Measurements from ENCODE around the gene ADGRL1. TPM values are rescaled to one million over a fixed set of nuclear protein-coding genes. Genes with fewer than 3 reads are reported as not detected.
"Not testable (repeated sequence)": the region's sequence is repeated elsewhere in the genome, so short reads cannot be mapped to it uniquely, and the experiment has no call there.

The ADGRL1 gene
- total RNA-seq, 4 donors from 2014 or later: 18.5 to 56.3 (median 46.2) TPM

DNA sequence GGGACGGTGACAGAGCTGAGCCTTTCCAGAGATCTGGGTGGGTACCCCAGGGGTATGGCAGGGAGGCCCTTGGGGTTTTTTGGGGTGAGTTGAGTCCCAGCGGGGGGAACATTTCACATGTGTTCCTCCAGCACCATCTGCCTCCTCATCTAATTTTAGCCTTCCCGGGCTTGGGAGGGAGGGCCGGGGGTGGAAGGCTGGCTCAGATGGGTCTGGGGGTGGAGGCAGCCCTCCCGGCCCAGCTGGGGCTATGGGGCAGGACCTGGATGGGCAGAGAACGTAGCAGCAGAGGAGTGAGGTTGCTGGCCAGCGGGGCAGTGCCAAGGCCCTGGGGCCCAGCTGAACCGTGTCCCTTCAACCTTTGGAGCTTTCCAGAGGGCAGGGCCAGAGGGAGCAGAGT lies 23.5 kb downstream of the ADGRL1 start:
- Histone ChIP-seq H3K9me3 (no peaks in the 10 kb centered on the region), H3K27ac (no peak overlapping the region), H3K4me3 (replicated peaks in 1 of 3) (no peak overlapping the region), H3K36me3 (no peaks in the 10 kb centered on the region), H3K27me3 (no peaks in the 10 kb centered on the region), H3K4me1 (no peaks in the 10 kb centered on the region)
- intact Hi-C loops (cut with DNase I): no loop called here
- 71 to 90% methylated on average over 3 to 6 of the region's 8 CpGs for WGBS, 2 donors
- TF ChIP-seq POLR2A (IDR thresholded peaks at IDR 0.05): no peak
- TF ChIP-seq, protein P1, sequence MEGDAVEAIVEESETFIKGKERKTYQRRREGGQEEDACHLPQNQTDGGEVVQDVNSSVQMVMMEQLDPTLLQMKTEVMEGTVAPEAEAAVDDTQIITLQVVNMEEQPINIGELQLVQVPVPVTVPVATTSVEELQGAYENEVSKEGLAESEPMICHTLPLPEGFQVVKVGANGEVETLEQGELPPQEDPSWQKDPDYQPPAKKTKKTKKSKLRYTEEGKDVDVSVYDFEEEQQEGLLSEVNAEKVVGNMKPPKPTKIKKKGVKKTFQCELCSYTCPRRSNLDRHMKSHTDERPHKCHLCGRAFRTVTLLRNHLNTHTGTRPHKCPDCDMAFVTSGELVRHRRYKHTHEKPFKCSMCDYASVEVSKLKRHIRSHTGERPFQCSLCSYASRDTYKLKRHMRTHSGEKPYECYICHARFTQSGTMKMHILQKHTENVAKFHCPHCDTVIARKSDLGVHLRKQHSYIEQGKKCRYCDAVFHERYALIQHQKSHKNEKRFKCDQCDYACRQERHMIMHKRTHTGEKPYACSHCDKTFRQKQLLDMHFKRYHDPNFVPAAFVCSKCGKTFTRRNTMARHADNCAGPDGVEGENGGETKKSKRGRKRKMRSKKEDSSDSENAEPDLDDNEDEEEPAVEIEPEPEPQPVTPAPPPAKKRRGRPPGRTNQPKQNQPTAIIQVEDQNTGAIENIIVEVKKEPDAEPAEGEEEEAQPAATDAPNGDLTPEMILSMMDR (IDR thresholded peaks at IDR 0.05): no peak
- DNase-seq: no peak

DNA sequence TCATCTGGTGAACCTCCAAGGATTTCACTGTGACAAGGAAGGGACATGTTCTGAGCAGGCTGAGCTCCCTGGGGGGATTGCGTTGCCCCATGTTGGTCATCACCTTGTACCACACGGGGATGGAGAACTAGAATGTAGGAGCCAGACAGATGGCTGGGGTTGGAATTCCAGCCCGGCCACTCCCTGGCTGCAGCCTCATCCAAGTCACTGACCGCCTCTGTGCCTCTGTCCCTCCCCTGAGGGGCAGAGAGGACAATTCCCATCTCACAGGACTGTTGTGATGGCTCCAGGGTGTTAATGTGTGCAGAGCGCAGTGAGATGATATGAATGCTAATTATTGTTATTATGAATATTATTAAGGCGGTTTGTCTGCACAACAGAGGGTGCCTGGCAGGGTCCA lies 24.1 kb downstream of the ADGRL1 start:
- WGBS, 2 donors: 86 to 92% methylated on average over 6 of the region's 6 CpGs
- Histone ChIP-seq H3K27ac (no peak overlapping the region), H3K36me3 (peaks cover 0 to 2% of the 10 kb centered on the region in 2 donors), H3K4me3 (replicated peaks in 1 of 3) (no peak overlapping the region), H3K27me3 (no peaks in the 10 kb centered on the region), H3K4me1 (no peaks in the 10 kb centered on the region), H3K9me3 (no peaks in the 10 kb centered on the region)
- intact Hi-C loops (cut with DNase I): no loop called here
- no peak for TF ChIP-seq POLR2A (IDR thresholded peaks at IDR 0.05)
- TF ChIP-seq, protein P1 (IDR thresholded peaks at IDR 0.05): no peak
- no peak for DNase-seq

DNA sequence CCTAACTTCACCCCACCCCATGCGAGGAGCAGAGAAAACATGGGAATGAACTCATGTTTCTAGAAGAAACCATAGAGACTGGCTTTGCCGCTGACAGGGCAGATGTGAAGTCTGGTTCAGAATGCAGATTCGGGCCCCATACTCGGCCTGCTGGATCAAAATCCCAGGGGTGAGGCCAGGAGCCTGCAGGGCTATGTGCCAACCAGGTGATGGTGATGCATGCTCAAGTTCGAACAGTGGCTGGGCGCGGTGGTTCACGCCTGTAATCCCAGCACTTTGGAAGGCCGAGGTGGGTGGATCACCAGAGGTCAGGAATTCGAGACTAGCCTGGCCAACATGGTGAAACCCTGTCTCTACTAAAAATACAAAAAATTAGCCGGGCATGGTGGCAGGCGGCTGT lies 24.8 kb downstream of the ADGRL1 start:
- intact Hi-C loops (cut with DNase I): not testable (repeated sequence)

DNA sequence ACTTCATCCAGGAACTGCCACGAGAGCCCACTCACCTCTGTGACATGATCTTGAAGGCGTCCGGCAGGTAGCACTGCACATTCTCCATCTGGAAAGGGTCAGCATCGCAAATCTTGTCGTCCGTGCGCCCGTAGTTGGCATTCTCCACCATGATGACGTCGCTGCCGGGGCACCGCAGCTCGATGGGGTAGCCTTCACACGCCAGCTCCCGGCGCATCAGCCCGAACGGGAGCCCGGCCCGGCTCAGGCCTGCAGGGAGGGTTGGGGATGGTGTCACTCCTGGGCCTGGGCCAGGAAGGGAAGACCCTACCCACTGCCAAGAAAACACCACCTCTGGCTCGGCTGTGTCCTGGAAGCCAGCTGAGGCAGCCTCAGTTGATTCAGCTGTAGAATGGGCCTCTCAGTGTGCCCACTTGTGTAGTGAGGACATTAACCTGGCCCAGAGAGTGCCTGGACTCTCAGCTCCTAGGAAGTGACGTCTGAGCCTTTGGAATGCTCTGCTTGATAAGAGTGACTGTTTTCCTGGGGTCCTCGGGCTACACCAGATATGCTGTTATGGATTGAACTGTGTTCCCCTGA lies 28.4 kb downstream of the ADGRL1 start:
- 86 to 92% methylated on average over 19 to 21 of the region's 23 CpGs for WGBS, 2 donors
- intact Hi-C loops (cut with DNase I): no loop called here

More for the DNA sequence above, 24.8 kb downstream of the ADGRL1 start:
- H3K4me1 ChIP-seq; DNase-seq; H3K27ac ChIP-seq; H3K4me3 ChIP-seq (replicated peaks in 1 of 3); H3K9me3 ChIP-seq; H3K27me3 ChIP-seq; H3K36me3 ChIP-seq: not testable (repeated sequence)
- WGBS, 2 donors: 93 to 94% methylated on average over 10 to 12 of the region's 12 CpGs

DNA sequence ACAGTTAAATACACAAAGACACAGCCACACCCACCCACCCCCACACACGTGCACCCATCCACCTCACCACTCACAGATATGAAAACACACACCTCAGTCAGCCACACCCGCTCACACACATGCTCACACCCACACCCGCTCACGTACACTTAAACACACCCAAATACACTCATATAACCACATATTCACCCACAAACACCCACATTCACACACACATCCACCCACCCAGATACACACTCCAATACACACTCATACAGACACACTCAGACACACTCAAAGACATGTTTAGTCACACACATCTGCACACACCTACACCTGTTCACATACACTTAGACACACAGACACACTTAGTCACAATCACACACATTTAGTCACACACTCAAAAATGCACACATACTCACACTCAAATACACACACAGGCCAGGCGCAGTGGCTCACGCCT lies 30.6 kb downstream of the ADGRL1 start:
- Histone ChIP-seq H3K36me3 (peaks cover 9 to 23% of the 10 kb centered on the region in 2 donors), H3K27ac (no peak overlapping the region), H3K4me1 (no peaks in the 10 kb centered on the region), H3K27me3 (no peaks in the 10 kb centered on the region), H3K4me3 (replicated peaks in 1 of 3) (no peak overlapping the region), H3K9me3 (no peaks in the 10 kb centered on the region)
- no peak for TF ChIP-seq POLR2A (IDR thresholded peaks at IDR 0.05)
- TF ChIP-seq, protein P1 (IDR thresholded peaks at IDR 0.05): no peak
- intact Hi-C loops (cut with DNase I): no loop called here
- DNase-seq: no peak
- WGBS, 2 donors: 96 to 97% methylated on average over 6 of the region's 6 CpGs

More for the DNA sequence above, 28.4 kb downstream of the ADGRL1 start:
- DNase-seq: no peak
- Histone ChIP-seq H3K27ac (no peak overlapping the region), H3K36me3 (peaks cover 5 to 9% of the 10 kb centered on the region in 2 donors), H3K4me1 (no peaks in the 10 kb centered on the region), H3K4me3 (replicated peaks in 1 of 3) (no peak overlapping the region), H3K27me3 (no peaks in the 10 kb centered on the region), H3K9me3 (no peaks in the 10 kb centered on the region)
- TF ChIP-seq, protein P1 (IDR thresholded peaks at IDR 0.05): no peak
- no peak for TF ChIP-seq POLR2A (IDR thresholded peaks at IDR 0.05)

All from thyroid gland (tissue), 4 donors.